ENCODE results near the gene RBFOX2. TPM values are rescaled to one million over a fixed set of nuclear protein-coding genes. Genes with fewer than 3 reads are reported as not detected.
"Not testable (repeated sequence)": the region's sequence is repeated elsewhere in the genome, so short reads cannot be mapped to it uniquely, and the experiment has no call there.

Gene RBFOX2
- total RNA-seq, 4 donors from 2014 or later, result 50.2 to 75.6 (median 71.4) TPM

DNA sequence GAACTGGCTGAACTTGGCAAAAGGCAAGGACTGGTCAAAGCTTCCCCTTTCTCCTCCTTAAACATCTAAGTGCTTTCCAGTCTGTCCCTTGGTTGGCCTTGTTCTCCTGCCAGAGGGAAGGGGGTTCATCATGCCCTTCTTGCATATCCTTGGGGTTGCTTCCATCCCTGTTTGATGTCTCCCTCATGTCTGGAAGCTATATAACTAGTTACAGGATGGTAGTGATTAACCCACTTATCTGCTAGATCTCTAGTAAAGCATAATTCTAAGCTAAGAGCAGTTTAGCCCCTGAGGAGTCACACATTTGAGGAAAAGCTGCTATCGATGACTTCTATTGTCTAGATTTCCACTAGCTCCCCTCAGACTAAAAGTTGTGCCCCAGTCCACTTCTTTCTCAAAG lies 288.0 kb downstream of the RBFOX2 start:
- no peak overlapping the region for H3K27ac ChIP-seq
- WGBS, 2 donors, result 65 to 96% methylated on average over 1 of the region's 1 CpG

DNA sequence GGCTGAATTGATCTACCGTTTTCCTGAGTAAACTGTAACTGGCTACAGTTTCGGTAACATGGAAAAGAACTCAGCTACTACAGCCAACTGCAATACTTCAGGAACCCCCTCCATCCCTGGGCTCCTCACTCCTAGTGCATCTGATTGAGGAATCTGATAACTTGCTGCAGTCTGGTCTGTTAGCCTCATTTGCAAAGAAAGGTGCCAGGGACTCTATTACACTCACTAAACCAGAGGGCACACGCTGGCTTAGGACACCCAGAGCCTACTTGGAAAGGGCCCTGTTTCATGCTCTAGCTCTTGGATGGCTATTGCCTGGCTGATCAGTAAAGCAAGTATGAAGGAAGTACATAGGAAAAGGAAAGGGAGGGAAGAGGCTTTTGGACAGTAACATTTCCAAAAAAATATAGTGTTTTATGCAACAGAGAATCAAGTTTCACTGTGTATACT lies 288.7 kb downstream of the RBFOX2 start:
- Histone ChIP-seq H3K9me3 (no peaks in the 10 kb centered on the region), H3K27me3 (no peaks in the 10 kb centered on the region), H3K4me3 (no peak overlapping the region), H3K4me1 (no peaks in the 10 kb centered on the region), H3K27ac (no peak overlapping the region), H3K36me3 (peaks cover 0 to 54% (median 0%) of the 10 kb centered on the region in 3 donors)
- no peak for TF ChIP-seq POLR2A (IDR thresholded peaks at IDR 0.05)
- DNase-seq (ENCODE audit: low spot score in 2 of 2), result no peak
- 72 to 74% methylated on average over 3 of the region's 3 CpGs for WGBS, 2 donors

More for the DNA sequence above, 288.0 kb downstream of the RBFOX2 start:
- H3K4me1 ChIP-seq, result no peaks in the 10 kb centered on the region
- no peak for DNase-seq (ENCODE audit: low spot score in 2 of 2)
- H3K27me3 ChIP-seq, result no peaks in the 10 kb centered on the region
- TF ChIP-seq EP300 (IDR thresholded peaks at IDR 0.05), result no peak
- no peak for TF ChIP-seq POLR2A (IDR thresholded peaks at IDR 0.05)
- TF ChIP-seq, protein P1, sequence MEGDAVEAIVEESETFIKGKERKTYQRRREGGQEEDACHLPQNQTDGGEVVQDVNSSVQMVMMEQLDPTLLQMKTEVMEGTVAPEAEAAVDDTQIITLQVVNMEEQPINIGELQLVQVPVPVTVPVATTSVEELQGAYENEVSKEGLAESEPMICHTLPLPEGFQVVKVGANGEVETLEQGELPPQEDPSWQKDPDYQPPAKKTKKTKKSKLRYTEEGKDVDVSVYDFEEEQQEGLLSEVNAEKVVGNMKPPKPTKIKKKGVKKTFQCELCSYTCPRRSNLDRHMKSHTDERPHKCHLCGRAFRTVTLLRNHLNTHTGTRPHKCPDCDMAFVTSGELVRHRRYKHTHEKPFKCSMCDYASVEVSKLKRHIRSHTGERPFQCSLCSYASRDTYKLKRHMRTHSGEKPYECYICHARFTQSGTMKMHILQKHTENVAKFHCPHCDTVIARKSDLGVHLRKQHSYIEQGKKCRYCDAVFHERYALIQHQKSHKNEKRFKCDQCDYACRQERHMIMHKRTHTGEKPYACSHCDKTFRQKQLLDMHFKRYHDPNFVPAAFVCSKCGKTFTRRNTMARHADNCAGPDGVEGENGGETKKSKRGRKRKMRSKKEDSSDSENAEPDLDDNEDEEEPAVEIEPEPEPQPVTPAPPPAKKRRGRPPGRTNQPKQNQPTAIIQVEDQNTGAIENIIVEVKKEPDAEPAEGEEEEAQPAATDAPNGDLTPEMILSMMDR (IDR thresholded peaks at IDR 0.05), result no peak
- H3K4me3 ChIP-seq, result no peak overlapping the region
- peaks cover 0 to 61% (median 0%) of the 10 kb centered on the region in 3 donors for H3K36me3 ChIP-seq
- no peaks in the 10 kb centered on the region for H3K9me3 ChIP-seq

- Histone ChIP-seq H3K4me3 (no peak overlapping the region), H3K27ac (no peak overlapping the region), H3K36me3 (peaks cover 0 to 48% (median 0%) of the 10 kb centered on the region in 3 donors), H3K27me3 (no peaks in the 10 kb centered on the region), H3K4me1 (peaks cover 0 to 2% (median 0%) of the 10 kb centered on the region in 4 donors), H3K9me3 (no peaks in the 10 kb centered on the region)
- DNase-seq (ENCODE audit: low spot score in 2 of 2), result peak in 1 of 2 donors; percentile 34
- WGBS, 2 donors, result 77% methylated on average over 12 of the region's 12 CpGs
- no peak for TF ChIP-seq POLR2A (IDR thresholded peaks at IDR 0.05)
- TF ChIP-seq, protein P1 (IDR thresholded peaks at IDR 0.05), result peak in 2 of 5 experiments; percentile 19 to 47
Measured at GRCh38 chr22:35739076-35739930, 289.3 kb downstream of the RBFOX2 start.

- H3K9me3 ChIP-seq; H3K27me3 ChIP-seq; H3K27ac ChIP-seq; H3K4me3 ChIP-seq; DNase-seq (ENCODE audit: low spot score in 2 of 2): not testable (repeated sequence)
- Histone ChIP-seq H3K4me1 (peaks cover 0 to 10% (median 0%) of the 10 kb centered on the region in 4 donors), H3K36me3 (peaks cover 0 to 37% (median 0%) of the 10 kb centered on the region in 3 donors)
- WGBS, 2 donors, result 91 to 95% methylated on average over 6 of the region's 6 CpGs
Measured at GRCh38 chr22:35737886-35738285, 290.7 kb downstream of the RBFOX2 start.

GRCh38 chr22:35736701-35737100 lies 291.9 kb downstream of the RBFOX2 start:
- Histone ChIP-seq H3K4me1 (peaks cover 0 to 10% (median 0%) of the 10 kb centered on the region in 4 donors), H3K27ac (no peak overlapping the region), H3K9me3 (no peaks in the 10 kb centered on the region), H3K4me3 (no peak overlapping the region), H3K36me3 (peaks cover 0 to 25% (median 0%) of the 10 kb centered on the region in 3 donors), H3K27me3 (no peaks in the 10 kb centered on the region)
- DNase-seq (ENCODE audit: low spot score in 2 of 2), result no peak
- WGBS, 2 donors, result 90 to 93% methylated on average over 12 of the region's 12 CpGs
- TF ChIP-seq, protein P1 (IDR thresholded peaks at IDR 0.05), result no peak
- no peak for TF ChIP-seq POLR2A (IDR thresholded peaks at IDR 0.05)
- TF ChIP-seq EP300 (IDR thresholded peaks at IDR 0.05), result no peak

- TF ChIP-seq, protein P1 (IDR thresholded peaks at IDR 0.05), result no peak
- TF ChIP-seq EP300 (IDR thresholded peaks at IDR 0.05) (no peak), POLR2A (IDR thresholded peaks at IDR 0.05) (no peak)
- Histone ChIP-seq H3K4me1 (peaks cover 0 to 10% (median 0%) of the 10 kb centered on the region in 4 donors), H3K36me3 (peaks cover 0 to 24% (median 0%) of the 10 kb centered on the region in 3 donors), H3K27me3 (no peaks in the 10 kb centered on the region), H3K4me3 (no peak overlapping the region), H3K9me3 (no peaks in the 10 kb centered on the region), H3K27ac (no peak overlapping the region)
- WGBS, 2 donors, result 92 to 94% methylated on average over 5 of the region's 5 CpGs
- no peak for DNase-seq (ENCODE audit: low spot score in 2 of 2)
Measured at GRCh38 chr22:35736166-35736565, 292.5 kb downstream of the RBFOX2 start.

Data from tibial nerve (tissue), 4 donors.